Measurements from ENCODE around the gene MAP2. TPM values are rescaled to one million over a fixed set of nuclear protein-coding genes. Genes with fewer than 3 reads are reported as not detected.

MAP2 gene
- total and polyA plus RNA-seq, 2 of the 8 experiments (the other 6 are each of a cell fraction or from before 2014, with no cell fraction given): 5.9 to 9.4 TPM

DNA sequence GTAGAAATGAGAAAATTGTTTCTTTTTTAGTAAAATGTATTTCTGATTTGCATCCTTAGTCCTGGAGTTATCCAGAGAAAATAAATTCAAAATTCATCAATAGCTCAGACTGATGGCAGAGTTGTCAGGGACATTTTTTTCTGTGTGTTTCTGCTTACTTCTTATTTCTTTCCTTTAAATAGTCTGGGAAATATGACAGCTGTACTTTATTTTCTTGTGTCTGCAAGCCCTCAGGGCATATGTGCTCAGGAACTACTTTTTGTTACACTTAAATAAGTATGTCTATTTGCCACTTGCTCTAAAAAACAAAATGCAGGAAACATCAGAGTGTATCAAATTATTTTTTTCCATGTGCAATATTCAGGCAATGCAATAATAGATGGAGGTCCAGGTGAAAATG is 221.0 kb downstream of the MAP2 start (continued):
- TF ChIP-seq EGR1 (IDR thresholded peaks at IDR 0.05; ENCODE audit: borderline replicate concordance, low read depth, low read length) (no peak), MAFK (IDR thresholded peaks at IDR 0.05; ENCODE audit: low read depth, low read length) (no peak)

Data from H1 (cell line).